GM12865 (cell line): ENCODE data around the gene LGI1.

Experiments
- DNase-seq: peaks from one replicate; pipeline ENCODE4 v3.0.0; 2010; ENCODE audit warnings: low read depth
- H3K4me3 ChIP-seq: 2 replicates; pipeline ENCODE4 v1.5.1; 2011; ENCODE audit warnings: mild to moderate bottlenecking, low read depth, low read length, control low read depth
- TF ChIP-seq, protein P1 (sequence below): IDR thresholded peaks from 2 replicates; pipeline ENCODE4 v1.5.1; 2011; ENCODE audit warnings: low read length, control low read depth, low read depth, inconsistent platforms; ENCODE audit not compliant: insufficient read depth; ENCODE audit errors: missing control alignments

Gene LGI1

GRCh38 chr10:93841961-93842360 lies 84.2 kb downstream of the LGI1 start:
- no peak for DNase-seq
- no peak overlapping the region for H3K4me3 ChIP-seq
- TF ChIP-seq, protein P1, sequence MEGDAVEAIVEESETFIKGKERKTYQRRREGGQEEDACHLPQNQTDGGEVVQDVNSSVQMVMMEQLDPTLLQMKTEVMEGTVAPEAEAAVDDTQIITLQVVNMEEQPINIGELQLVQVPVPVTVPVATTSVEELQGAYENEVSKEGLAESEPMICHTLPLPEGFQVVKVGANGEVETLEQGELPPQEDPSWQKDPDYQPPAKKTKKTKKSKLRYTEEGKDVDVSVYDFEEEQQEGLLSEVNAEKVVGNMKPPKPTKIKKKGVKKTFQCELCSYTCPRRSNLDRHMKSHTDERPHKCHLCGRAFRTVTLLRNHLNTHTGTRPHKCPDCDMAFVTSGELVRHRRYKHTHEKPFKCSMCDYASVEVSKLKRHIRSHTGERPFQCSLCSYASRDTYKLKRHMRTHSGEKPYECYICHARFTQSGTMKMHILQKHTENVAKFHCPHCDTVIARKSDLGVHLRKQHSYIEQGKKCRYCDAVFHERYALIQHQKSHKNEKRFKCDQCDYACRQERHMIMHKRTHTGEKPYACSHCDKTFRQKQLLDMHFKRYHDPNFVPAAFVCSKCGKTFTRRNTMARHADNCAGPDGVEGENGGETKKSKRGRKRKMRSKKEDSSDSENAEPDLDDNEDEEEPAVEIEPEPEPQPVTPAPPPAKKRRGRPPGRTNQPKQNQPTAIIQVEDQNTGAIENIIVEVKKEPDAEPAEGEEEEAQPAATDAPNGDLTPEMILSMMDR = no peak

DNA sequence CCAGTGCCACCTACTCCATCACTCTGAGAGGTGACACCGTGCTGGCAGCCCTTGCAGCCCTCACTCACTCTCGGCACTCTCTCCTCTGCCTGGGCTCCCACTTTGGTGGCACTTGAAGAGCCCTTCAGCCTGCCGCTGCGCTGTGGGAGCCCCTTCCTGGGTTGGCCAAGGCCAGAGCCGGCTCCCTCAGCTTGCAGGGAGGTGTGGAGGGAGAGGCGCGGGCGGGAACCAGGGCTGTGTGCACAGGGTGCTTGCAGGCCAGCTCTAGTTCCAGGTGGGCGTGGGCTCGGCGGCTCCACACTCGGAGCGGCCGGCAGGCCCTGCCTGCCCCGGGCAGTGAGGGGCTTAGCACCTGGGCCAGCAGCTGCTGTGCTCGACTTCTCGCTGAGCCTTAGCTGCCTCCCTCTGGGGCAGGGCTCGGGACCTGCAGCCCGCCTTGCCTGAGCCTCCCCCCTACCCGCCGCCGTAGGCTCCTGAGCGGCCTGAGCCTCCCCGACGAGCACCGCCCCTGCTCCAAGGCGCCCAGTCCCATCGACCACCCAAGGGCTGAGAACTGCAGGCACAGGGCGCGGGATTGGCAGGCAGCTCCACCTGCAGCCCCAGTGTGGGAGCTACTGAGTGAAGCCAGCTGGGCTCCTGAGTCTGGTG lies 87.4 kb downstream of the LGI1 start:
- DNase-seq = no peak
- H3K4me3 ChIP-seq = no peak overlapping the region
- TF ChIP-seq, protein P1 = no peak
